Activated naive CD4-positive, alpha-beta T cell (primary cell): ENCODE data around the gene C10orf105.

Source experiments
- DNase-seq, 4 experiments: peaks; one replicate each; lab custom pipeline; 2025; lab: John Stamatoyannopoulos, UW

Gene C10orf105

DNA sequence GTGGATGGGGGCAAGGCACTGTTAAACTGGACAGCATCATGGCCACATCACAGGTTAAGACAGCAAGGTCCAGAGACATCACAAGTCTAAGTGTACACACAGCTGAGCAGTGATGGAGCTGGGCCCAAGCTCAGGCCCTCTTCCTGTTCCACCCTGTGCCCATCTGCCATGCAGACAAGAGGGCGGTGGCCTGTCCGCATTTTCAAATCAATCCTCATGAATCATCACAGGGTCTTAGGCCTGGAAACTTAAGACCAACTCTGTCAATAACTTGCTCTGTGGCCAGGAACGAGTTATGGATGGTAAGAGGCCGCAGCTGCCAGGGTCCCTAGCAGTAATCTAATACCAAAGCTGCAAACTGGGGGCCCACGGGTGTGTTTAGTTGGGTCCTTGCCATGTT lies 3.2 kb downstream of the C10orf105 start:
- no peak for DNase-seq

DNA sequence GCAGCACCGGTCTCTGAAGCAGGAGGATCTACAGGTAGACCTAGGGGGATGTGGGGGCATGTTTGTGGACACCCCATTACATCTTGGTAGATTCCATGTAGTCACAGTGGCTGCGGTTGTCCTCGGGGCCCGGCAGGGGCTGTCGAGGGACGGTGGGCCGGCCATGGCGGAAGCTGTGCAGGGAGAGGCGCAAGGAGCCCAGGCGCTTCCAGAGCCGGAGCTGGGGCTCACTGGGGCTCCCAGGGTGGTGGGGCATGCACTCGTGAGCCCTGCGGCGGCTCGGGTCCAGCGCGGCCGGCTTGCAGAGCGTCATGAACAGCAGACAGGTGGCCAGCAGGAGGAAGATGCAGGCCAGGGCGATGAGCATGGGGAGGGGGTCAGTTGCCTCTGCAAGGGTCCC lies 3.7 kb downstream of the C10orf105 start:
- no peak for DNase-seq

DNA sequence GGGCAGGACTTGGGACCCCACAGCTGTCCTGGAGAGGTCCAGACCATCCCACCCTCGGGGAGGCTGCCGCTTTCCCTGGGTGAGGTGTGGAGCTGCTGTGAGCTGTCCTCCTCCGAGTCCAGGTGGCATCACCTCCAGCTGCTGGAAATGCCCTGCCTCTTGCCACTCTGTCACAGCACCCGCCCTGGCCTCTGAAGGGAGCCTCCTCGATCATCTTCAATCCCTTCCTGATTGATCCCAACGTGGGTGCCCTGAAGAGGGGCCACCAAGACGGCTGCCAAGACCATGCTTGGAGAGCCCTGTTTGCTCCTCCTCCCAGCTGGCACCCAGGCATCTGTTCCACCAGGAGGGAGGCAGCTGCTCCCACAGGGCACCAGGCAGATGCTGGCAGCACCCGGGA lies 4.6 kb downstream of the C10orf105 start:
- no peak for DNase-seq

DNA sequence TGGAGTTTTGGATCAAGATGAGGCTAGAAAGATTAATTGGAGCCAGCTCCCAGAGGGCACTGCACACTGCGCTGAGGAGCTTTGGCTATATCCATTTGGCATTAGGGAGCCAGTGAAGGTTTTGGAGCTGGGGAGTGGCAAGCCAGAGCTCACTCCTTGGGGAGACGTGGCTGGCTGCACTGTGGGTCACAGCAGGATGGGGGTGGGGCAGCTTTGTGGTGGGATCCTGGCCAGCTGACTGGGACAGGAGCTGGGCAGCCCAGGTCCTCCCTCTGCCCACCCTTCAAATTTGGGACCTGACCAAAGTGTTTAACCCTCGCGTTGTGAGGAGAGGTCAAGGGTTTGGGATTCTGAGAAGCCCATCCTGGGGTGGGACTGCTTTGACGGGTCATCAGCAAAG lies 5.0 kb downstream of the C10orf105 start:
- no peak for DNase-seq

DNA sequence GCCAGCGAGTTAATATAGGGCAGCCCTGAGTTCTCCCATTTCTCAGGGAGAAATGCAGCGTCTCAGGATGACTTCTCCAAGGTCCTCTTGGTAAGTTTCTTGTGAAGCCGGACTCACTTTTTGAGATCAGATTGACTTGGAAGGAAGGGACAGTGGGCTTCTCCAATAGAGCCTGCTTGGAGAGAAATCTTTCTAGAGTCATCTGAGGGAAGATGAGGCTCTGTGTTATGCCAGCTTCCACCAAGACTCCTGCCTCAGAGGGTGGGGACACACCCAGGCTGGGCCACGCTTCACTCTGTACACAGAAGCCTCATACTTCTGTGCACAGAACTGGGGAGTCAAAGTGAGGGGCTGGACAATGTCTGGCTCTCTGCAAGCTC lies 5.6 kb downstream of the C10orf105 start:
- no peak for DNase-seq

DNA sequence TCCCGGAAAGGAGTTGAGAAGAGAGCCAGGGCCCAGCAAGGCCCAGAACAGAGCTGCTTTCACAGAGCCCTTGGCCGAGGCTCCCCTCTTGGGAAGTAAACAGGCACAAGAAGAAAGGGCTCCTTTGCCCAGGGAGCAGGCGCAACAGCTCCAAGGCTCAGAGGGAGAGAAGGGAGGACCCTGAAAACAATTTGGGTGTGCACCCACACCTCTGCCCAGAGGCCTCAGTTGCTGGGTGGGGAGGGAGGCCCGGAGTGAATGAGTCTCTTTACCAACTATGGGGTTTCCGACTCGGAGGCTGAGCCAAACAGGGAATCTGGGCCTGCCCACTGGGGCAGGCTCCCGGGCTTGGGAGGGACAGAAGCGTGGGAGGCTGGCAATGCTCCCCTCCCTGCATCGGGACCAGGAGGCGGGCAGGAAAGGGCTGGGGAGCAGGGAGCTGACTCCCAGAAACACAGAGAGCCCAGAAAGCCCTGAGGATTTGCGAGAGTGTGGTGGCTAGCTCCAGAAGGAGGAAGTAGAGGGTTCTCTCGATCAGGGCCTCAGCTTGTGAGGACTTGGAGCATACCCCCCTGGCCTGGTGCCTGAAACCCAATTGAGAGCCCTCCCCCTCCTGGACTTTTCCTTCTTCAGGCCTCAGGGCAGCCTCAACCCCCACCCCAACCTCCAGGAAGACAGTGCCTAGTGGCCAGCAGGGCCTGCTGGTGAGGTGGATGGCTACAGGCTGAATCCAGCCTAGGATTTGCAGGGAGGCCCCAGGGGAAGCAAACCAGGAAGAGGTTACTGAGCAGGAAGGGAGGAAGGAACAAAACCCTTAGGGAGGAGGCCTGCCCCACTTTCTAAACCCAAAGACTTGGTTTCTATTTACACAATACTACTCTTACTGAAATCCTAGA lies 6.2 kb downstream of the C10orf105 start:
- DNase-seq = no peak

DNA sequence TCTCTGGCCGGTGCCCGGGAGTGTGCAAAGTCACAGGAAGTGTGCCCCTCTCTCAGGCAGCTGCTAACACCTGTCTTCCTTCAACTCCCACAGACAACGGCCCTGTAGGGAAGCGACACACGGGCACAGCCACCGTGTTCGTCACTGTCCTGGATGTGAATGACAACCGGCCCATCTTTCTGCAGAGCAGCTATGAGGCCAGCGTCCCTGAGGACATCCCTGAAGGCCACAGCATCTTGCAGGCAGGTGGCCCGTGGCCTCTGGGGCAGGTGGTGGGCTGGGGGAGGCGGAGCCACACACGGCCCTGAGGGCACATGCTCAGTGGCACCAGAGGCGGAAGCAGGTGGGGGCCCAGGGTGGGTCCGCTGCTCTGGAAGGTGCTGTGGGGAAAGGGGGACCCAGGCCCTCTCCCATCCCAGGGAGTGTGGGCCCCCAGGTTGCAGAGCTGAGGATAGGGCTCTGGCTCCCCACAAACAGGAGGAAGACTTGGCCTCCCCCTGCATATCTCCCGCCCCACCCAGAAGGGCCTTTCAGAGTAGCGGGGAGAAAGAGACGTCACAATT lies 6.9 kb downstream of the C10orf105 start:
- DNase-seq = no peak

DNA sequence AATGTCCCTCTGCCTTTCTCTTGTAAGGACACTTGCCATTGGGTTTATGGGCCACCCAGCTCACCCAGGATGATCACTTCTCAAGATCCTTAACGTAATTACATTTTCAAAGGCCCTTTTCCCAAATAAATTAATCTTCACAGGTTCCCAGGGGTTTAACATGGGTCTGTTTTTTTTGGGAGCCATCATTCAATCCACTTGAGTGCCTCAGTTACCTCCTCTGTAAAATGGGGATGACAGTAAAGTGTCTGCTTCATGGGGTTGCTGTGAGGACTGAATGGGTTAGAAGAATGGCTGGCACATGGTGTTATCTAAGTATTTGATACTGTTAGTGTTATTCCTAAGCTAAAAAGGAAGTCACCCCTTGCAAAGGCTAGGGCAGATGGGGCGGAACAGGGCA lies 7.4 kb downstream of the C10orf105 start:
- DNase-seq = no peak

DNA sequence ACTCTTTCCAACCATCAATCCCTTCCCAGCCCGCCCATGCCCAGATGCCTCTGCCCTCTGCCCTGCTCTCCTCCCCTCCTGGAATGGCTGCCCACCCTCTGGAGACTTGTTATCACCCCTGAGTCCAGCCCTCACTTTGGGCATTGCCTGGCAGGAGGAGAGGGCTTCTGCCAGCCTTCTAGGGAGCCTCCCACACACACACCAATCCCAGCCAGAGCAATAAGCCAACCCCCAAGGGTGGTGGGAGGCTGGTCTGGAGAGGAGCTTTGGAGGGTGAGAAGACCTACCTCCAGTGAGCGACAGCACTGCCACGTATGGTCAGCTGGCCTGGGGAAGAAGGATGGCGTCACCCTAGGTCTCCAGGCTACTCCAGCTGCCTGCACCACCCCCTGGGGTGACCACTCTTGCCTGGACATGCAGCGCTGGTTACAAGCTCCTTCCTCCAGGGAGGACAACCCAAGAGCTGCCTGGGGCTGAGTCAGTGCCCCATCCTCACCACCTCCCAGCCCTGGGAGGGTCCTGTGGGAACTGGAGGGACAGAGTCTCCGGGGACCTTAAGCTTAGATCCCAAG lies 8.4 kb downstream of the C10orf105 start:
- DNase-seq = no peak

DNA sequence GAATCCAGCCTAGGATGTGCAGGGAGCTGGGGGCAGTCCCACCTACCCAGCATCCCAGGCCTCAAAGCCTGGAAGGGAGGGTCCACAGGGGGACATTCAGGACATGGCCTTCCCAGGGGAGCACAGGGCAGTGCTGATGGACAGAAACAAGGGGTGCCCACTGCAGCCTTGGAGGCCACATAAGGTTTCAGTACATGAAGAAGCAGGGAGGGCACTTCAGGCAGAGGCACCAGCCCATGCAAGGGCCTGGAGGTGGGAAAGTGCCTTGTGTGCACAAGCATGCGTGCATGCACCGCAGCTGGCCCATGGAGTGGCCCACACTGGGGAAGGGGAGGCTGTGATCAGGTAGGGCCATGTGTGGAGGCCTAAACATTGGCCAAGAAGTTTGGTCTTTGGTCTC lies 9.1 kb downstream of the C10orf105 start:
- DNase-seq = no peak

DNA sequence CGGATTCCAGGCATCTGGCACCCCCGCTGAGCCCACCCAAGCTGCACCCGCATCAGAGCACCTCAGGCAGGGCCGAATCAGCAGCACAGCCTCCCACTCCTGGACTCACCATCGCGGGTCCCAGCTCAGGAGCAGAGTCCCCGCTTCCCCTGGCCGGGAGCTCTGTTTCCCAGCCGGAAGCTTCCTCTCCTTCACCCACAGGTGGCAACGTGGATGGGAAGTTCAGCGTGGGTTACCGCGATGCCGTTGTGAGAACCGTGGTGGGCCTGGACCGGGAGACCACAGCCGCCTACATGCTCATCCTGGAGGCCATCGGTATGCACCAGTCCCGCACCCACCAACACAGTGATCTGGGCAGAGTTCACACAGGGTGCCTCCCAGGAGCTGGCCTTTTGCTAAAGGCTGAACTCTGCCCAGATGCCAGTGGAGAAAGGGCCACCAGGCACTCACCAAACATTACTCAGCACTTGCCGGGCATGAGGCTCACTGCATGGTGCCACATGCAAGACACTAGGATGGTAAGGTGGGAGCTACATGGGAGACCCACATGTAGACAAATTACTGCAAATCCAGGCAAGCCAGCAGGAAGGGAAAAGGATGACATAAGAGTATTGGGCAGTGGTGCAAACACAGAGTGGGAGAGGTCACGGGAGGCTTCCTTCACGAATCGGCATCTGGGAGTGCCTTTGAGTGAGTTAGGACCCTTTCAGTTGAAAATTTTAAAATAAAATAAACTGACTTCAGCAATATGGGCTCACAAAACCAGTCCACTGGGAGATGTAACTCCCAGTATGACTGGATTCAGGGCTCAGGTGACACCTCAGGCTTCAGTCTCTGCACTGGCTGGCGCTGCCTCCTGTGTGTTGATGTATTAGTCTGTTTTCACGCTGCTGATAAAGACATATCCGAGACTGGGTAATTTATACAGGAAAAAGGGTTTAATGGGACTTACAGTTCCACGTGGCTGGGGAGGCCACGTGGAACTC lies 10.4 kb downstream of the C10orf105 start:
- no peak for DNase-seq

DNA sequence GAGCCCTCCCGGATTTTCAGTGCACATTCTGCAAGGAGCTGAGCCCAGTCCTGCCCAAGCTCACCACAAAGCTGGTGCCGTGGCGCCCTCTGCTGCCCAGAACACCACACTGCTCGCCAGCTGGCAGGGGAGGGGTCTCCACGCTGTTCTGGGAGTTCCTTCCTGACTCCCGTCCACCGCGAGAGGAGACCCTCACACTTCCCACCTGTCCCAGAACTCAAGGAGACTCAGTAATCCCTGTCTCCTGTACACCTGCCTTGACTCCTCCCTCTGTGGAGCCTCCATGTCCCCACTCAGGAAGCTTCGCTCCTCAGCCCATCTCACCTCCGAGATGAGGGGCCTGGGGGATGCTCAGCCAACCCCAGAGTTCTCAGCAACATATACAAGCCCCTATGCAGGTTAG lies 11.3 kb downstream of the C10orf105 start:
- DNase-seq = peak in 3 of 4 experiments; percentile 44 to 59 (median 55)

DNA sequence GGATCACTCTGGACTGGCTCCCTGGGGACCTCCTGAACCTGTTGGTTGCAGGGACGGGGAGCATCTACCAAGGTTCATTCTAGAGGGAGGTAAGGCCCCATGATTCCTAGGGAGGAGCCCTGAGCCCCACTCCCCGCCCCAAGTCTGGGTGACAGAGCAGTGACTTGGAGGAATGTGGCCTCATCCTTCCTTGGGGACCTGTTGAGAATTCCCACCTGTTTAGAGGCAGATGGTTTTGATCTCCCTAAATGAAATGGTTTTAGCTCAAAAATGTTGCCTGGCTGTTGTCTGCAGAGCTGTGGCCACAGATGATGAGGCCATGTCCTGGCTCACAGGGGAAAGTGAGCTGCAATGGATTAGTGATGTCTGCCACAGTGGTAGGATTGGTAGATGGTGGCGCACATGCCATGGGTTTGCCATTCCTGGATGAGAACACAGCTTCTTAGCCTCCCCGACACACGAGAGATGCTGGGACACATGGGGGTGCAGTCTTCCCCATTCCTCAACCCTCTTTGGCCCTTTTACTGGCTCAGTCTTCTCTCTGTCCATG lies 12.3 kb downstream of the C10orf105 start:
- no peak for DNase-seq

DNA sequence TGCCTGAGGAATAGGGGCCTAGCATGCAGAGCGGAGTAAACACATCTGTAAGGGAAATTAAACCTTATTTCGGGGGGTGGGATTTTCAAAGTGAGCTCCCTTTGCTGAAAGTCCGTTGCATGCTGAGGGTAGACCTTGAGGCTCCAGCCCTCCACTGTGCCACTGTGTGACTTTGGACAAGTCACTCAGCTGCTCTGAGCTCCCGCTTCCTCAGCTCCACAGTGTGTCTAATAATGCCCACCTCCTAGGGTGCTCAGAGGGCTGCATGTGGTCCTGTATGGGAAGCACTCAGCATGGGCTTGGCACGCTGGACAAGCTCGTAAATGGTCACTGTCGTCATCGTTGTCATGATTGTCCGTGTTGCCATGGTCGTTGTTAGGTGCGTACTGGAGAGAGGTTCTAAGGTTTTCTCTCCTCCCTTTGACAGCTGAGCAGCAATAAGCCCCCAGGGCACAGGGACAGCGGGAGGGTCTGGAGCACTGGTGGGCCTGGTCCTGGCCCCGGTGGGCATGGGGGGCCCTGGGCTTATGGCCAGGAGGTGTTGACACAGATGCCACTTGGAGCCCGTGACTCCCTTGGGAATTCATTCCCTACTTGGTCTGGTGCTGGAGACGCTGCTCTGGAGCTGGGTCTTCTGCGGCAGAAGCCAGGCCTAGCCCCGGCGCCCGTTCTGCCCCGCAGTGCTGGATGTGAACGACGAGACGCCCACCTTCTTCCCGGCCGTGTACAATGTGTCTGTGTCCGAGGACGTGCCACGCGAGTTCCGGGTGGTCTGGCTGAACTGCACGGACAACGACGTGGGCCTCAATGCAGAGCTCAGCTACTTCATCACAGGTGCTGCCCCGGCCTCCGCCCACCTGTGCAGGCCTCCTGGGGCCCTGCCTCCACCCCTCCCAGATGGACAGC lies 13.1 kb downstream of the C10orf105 start:
- no peak for DNase-seq

DNA sequence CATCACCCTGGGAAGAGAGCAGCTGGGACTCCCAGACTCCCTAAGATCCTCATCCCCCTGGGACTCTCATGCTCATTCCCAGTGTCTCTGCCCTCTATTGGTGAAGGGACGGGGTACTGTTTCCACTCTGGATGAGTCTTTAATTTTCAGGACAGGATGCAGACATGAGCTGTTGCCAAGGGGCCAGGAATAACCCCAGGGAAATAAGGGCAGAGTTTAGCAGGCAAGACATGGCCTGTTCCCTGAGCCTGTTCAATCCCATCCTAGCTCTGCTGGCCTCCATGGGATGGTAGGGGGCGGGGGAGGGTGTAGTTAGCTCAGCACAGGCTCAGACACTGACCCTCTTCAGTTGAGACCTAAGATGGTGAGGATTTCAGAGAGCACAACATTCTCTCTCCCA lies 14.0 kb downstream of the C10orf105 start:
- no peak for DNase-seq

DNA sequence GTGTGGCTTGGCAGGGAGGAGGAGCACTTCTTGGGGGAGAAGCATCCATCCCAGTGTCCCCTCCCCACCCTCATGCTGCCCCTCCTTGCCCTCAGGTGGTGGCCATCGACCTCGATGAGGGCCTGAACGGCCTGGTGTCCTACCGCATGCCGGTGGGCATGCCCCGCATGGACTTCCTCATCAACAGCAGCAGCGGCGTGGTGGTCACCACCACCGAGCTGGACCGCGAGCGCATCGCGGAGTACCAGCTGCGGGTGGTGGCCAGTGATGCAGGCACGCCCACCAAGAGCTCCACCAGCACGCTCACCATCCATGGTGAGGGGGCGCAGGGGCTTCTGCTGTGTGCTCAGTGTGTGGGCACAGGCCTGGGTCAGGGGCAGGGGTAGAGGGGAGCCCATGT lies 14.8 kb downstream of the C10orf105 start:
- DNase-seq = no peak

DNA sequence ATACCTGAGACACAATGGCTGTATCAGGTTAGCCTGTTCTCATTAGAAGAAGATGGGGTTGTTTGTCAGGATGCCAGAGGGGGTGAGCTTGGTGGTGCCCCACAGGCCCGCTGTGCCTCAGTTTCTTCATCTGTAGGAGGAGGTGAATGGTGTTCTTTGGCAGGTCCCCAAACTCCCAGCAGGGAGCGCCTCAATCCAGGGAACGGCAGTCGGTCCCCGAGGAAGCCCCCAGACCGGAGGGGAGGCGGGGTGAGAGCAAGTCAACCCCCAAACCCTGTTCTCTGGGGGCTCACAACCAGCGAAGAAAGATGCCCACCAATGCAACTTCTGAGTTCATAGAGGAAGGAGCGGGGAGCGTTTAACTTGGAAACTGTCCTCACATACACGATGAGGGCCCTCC lies 16.0 kb downstream of the C10orf105 start:
- no peak for DNase-seq

DNA sequence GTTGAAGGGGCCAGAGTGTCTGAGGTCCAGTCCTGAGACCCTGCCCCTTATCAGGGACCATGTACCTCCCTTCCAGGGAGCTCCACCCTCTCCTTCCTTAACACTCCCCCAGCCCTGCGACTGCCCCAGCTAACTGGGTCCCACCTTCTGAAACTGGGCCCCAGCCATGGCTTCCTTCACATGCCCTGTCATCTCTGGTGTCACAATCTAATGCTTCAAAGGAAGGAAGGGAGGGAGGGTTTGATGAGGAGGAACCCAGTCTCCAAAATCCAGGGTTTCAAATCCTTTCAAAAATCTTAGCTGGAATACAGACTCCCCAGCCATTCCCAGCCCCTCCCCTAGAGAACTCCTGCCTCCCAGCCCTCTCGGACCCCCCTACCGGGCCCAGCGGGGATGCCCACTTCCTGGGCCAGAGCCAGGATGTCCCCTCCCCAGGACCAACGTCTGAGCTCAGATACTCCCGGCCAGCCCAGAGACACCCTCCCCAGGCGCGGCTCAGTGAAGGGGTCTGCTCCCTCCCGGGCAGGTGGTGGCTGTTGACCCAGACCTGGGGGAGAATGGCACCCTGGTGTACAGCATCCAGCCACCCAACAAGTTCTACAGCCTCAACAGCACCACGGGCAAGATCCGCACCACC lies 18.0 kb downstream of the C10orf105 start:
- no peak for DNase-seq

DNA sequence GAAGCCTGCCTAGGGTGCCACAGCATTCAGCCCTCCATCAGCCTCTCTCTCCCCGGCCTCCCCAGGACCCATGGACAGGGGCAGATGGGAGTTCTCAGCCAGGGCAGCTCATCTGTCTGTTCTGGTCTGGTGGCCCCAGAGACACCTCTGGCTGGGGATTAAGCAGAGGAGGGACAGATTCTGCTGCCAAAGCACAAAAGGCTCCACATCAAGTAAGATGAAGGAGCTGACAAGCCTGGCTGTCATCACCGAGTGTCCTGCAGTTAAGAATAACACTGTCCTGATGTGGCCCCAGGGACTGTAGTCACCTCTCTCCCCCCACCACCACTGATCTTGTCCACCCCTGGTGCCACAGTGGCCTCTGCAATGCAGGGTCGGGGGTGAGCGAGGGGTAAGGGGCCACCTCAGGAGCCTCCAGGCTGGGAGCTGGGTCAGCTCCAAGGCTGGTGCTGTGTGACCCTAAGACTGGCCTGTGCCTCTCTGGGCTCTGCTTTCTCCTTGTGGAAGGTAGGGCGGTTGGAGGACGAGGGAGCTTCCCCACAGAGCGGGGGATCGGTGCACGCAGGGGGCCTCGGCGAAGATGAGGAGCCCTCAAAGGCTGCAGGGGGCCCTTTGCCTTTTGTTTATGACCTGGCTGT lies 18.7 kb downstream of the C10orf105 start:
- no peak for DNase-seq

DNA sequence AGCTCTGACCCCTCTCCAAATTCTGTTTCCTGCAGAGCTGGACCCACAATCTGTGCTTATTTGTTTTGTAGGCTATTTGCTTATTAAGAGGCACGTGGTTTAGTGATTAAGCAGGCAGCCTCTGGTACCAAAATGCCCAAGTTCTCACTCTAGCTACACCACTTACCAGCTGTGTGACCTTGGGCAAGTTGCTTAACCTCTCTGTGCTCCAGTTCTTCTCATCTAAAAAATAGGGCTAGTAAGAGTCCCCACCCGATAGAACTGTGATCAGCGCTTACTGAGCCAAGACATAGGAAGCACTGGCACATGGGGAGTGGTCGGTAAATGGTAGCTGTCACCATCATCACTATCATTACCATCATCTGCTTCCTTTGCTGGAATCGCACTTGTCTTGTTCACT lies 20.8 kb downstream of the C10orf105 start:
- no peak for DNase-seq
